Measurements from ENCODE around the gene SLC2A9.
"Not testable (repeated sequence)": the region's sequence is repeated elsewhere in the genome, so short reads cannot be mapped to it uniquely, and the experiment has no call there.

The SLC2A9 gene

GRCh38 chr4:9800848-9801247, 220.4 kb downstream of the SLC2A9 start:
- H3K4me1 ChIP-seq (ENCODE audit: insufficient read depth, low read length, poor library complexity, severe bottlenecking): no peaks in the 10 kb centered on the region
- H3K4me3 ChIP-seq (ENCODE audit: low read length, poor library complexity, severe bottlenecking): no peak overlapping the region
- no peaks in the 10 kb centered on the region for H3K9me3 ChIP-seq (ENCODE audit: insufficient read depth, low read depth, low read length)
- no peaks in the 10 kb centered on the region for H3K79me2 ChIP-seq (ENCODE audit: insufficient read depth, low read length)
- no peaks in the 10 kb centered on the region for H3K36me3 ChIP-seq (ENCODE audit: insufficient read depth, low read length)
- no peaks in the 10 kb centered on the region for H4K20me1 ChIP-seq (ENCODE audit: insufficient read depth, low read length, poor library complexity, severe bottlenecking)
- H3K4me2 ChIP-seq (ENCODE audit: low read depth, low read length, poor library complexity, severe bottlenecking): no peak overlapping the region
- no peak overlapping the region for H3K9ac ChIP-seq (ENCODE audit: low read depth, low read length, poor library complexity, severe bottlenecking)
- no peaks in the 10 kb centered on the region for H3K27me3 ChIP-seq (ENCODE audit: insufficient read depth, low read length, poor library complexity, severe bottlenecking)
- no peaks in the 10 kb centered on the region for H3K9me2 ChIP-seq (replicated peaks; ENCODE audit: low read depth, low read length)
- H3F3A ChIP-seq (ENCODE audit: low read depth): no peaks in the 10 kb centered on the region
- no peak overlapping the region for H2AFZ ChIP-seq (ENCODE audit: low read length)
- no peak for TF ChIP-seq EZH2phosphoT487 (IDR thresholded peaks at IDR 0.05; ENCODE audit: borderline replicate concordance)
- no peak for TF ChIP-seq CTCF (conservative IDR thresholded peaks at IDR 0.05; ENCODE audit: low read length)

GRCh38 chr4:9796641-9797040, 224.7 kb downstream of the SLC2A9 start:
- H3K9ac ChIP-seq (ENCODE audit: low read depth, low read length, poor library complexity, severe bottlenecking); H3F3A ChIP-seq (ENCODE audit: low read depth); H3K9me3 ChIP-seq (ENCODE audit: insufficient read depth, low read depth, low read length); H3K9me2 ChIP-seq (replicated peaks; ENCODE audit: low read depth, low read length); H2AFZ ChIP-seq (ENCODE audit: low read length); H3K4me2 ChIP-seq (ENCODE audit: low read depth, low read length, poor library complexity, severe bottlenecking); H3K79me2 ChIP-seq (ENCODE audit: insufficient read depth, low read length); H4K20me1 ChIP-seq (ENCODE audit: insufficient read depth, low read length, poor library complexity, severe bottlenecking); H3K4me1 ChIP-seq (ENCODE audit: insufficient read depth, low read length, poor library complexity, severe bottlenecking); H3K27me3 ChIP-seq (ENCODE audit: insufficient read depth, low read length, poor library complexity, severe bottlenecking); H3K36me3 ChIP-seq (ENCODE audit: insufficient read depth, low read length); H3K4me3 ChIP-seq (ENCODE audit: low read length, poor library complexity, severe bottlenecking): not testable (repeated sequence)

- no peak for TF ChIP-seq EZH2phosphoT487 (IDR thresholded peaks at IDR 0.05; ENCODE audit: borderline replicate concordance)
- no peak for TF ChIP-seq CTCF (conservative IDR thresholded peaks at IDR 0.05; ENCODE audit: low read length)
- no peaks in the 10 kb centered on the region for H3K9me3 ChIP-seq (ENCODE audit: insufficient read depth, low read depth, low read length)
- H3K36me3 ChIP-seq (ENCODE audit: insufficient read depth, low read length): no peaks in the 10 kb centered on the region
Measured at GRCh38 chr4:9792381-9792780, 228.9 kb downstream of the SLC2A9 start.

GRCh38 chr4:9785891-9786290, 235.4 kb downstream of the SLC2A9 start:
- H4K20me1 ChIP-seq (ENCODE audit: insufficient read depth, low read length, poor library complexity, severe bottlenecking): not testable (repeated sequence)

More at GRCh38 chr4:9792381-9792780, 228.9 kb downstream of the SLC2A9 start:
- H4K20me1 ChIP-seq (ENCODE audit: insufficient read depth, low read length, poor library complexity, severe bottlenecking): no peaks in the 10 kb centered on the region
- no peak overlapping the region for H2AFZ ChIP-seq (ENCODE audit: low read length)
- no peaks in the 10 kb centered on the region for H3K27me3 ChIP-seq (ENCODE audit: insufficient read depth, low read length, poor library complexity, severe bottlenecking)
- H3F3A ChIP-seq (ENCODE audit: low read depth): no peaks in the 10 kb centered on the region
- H3K9ac ChIP-seq (ENCODE audit: low read depth, low read length, poor library complexity, severe bottlenecking): no peak overlapping the region
- H3K79me2 ChIP-seq (ENCODE audit: insufficient read depth, low read length): no peaks in the 10 kb centered on the region
- no peak overlapping the region for H3K4me3 ChIP-seq (ENCODE audit: low read length, poor library complexity, severe bottlenecking)
- no peaks in the 10 kb centered on the region for H3K4me1 ChIP-seq (ENCODE audit: insufficient read depth, low read length, poor library complexity, severe bottlenecking)
- no peaks in the 10 kb centered on the region for H3K9me2 ChIP-seq (replicated peaks; ENCODE audit: low read depth, low read length)
- no peak overlapping the region for H3K4me2 ChIP-seq (ENCODE audit: low read depth, low read length, poor library complexity, severe bottlenecking)

More at GRCh38 chr4:9785891-9786290, 235.4 kb downstream of the SLC2A9 start:
- H3K79me2 ChIP-seq (ENCODE audit: insufficient read depth, low read length); H2AFZ ChIP-seq (ENCODE audit: low read length); H3K4me1 ChIP-seq (ENCODE audit: insufficient read depth, low read length, poor library complexity, severe bottlenecking); H3K27me3 ChIP-seq (ENCODE audit: insufficient read depth, low read length, poor library complexity, severe bottlenecking); H3K9ac ChIP-seq (ENCODE audit: low read depth, low read length, poor library complexity, severe bottlenecking); H3K9me2 ChIP-seq (replicated peaks; ENCODE audit: low read depth, low read length); H3K4me3 ChIP-seq (ENCODE audit: low read length, poor library complexity, severe bottlenecking); H3F3A ChIP-seq (ENCODE audit: low read depth); H3K36me3 ChIP-seq (ENCODE audit: insufficient read depth, low read length); H3K9me3 ChIP-seq (ENCODE audit: insufficient read depth, low read depth, low read length); H3K4me2 ChIP-seq (ENCODE audit: low read depth, low read length, poor library complexity, severe bottlenecking): not testable (repeated sequence)

All from Loucy (cell line).